ENCODE results near the gene RADX. TPM values are rescaled to one million over a fixed set of nuclear protein-coding genes. Genes with fewer than 3 reads are reported as not detected.

Gene RADX
- total RNA-seq, 1 experiment from 2014 or later, result not detected

GRCh38 chrX:106692425-106693065, 80.8 kb downstream of the RADX start:
- DNase-seq (ENCODE audit: low read depth), result no peak

- DNase-seq (ENCODE audit: low read depth), result no peak
Observed at GRCh38 chrX:106696502-106696901, 84.7 kb downstream of the RADX start.

- DNase-seq (ENCODE audit: low read depth), result peak; percentile 11
Observed at GRCh38 chrX:106698693-106699092, 86.9 kb downstream of the RADX start.

GRCh38 chrX:106702636-106703035, 90.9 kb downstream of the RADX start:
- no peak for DNase-seq (ENCODE audit: low read depth)

GRCh38 chrX:106706466-106706865, 94.7 kb downstream of the RADX start:
- no peak for DNase-seq (ENCODE audit: low read depth)

- peak; percentile 80 for DNase-seq (ENCODE audit: low read depth)
Observed at GRCh38 chrX:106707771-106708454, 96.1 kb downstream of the RADX start.

- DNase-seq (ENCODE audit: low read depth), result no peak
Observed at GRCh38 chrX:106710771-106711170, 99.0 kb downstream of the RADX start.

- no peak for DNase-seq (ENCODE audit: low read depth)
Observed at GRCh38 chrX:106711375-106711774, 99.6 kb downstream of the RADX start.

GRCh38 chrX:106716004-106716403, 104.2 kb downstream of the RADX start:
- DNase-seq (ENCODE audit: low read depth), result no peak

GRCh38 chrX:106716463-106716862, 104.7 kb downstream of the RADX start:
- DNase-seq (ENCODE audit: low read depth), result no peak

GRCh38 chrX:106718709-106719108, 106.9 kb downstream of the RADX start:
- no peak for DNase-seq (ENCODE audit: low read depth)

- no peak for DNase-seq (ENCODE audit: low read depth)
Observed at GRCh38 chrX:106725931-106726330, 114.2 kb downstream of the RADX start.

- DNase-seq (ENCODE audit: low read depth), result peak; percentile 60
Observed at GRCh38 chrX:106726485-106727437, 115.0 kb downstream of the RADX start, which contains the start of gene RNF128. RNF128 (plus strand) TSS chrX:106726701; CDS start chrX:106726914, 213 bp downstream.

- no peak for DNase-seq (ENCODE audit: low read depth)
Observed at GRCh38 chrX:106728337-106728736, 116.6 kb downstream of the RADX start.

Other genes with a start within 250 kb of the RADX start
- 1.8 TPM in 2 replicates for gene RNF128, start 114.7 kb downstream of the RADX start, total RNA-seq (2014; rRNA removed; shearing (Covaris generic))
- gene TBC1D8B, start 190.7 kb downstream of the RADX start, total RNA-seq (2014; rRNA removed; shearing (Covaris generic)), result 1.7 and 4.8 TPM in 2 replicates